HT1080 (cell line): ENCODE results near the gene CALM1. TPM values are rescaled to one million over a fixed set of nuclear protein-coding genes. Genes with fewer than 3 reads are reported as not detected.
A peak's percentile ranks its signal among the peaks of the same experiment; 100 is the strongest.

Source experiments
- DNase-seq: peaks from one replicate; pipeline ENCODE4 v3.0.0-alpha.2; 2015; ENCODE audit warnings: low read depth
- polyA plus RNA-seq, 2 experiments: library from polyadenylated mRNA; depleted of rRNA; stranded (reverse); fragments of >200 nt; gene quantifications; 2 replicates each; pipeline ENCODE4 v1.2.3, GENCODE V29; 2015
- total RNA-seq: library from RNA; depleted of rRNA; stranded (reverse); fragments of >200 nt; shearing (Covaris generic); gene quantifications from 2 replicates; pipeline ENCODE4 v1.2.3, GENCODE V29; 2014; rRNA removed

Gene CALM1
- 285 and 648 TPM in 2 replicates for total RNA-seq
- 423 and 424 TPM in 2 replicates for polyA plus RNA-seq (2015; cell fraction: cytosol; rRNA removed)
- polyA plus RNA-seq (2015; cell fraction: nucleus; rRNA removed): 247 and 253 TPM in 2 replicates

GRCh38 chr14:90396341-90397339, at the start of gene CALM1:
CALM1 (plus strand) TSS chr14:90397029; CDS start chr14:90397231, 202 bp downstream.
- DNase-seq: peak; percentile 87

GRCh38 chr14:90348270-90348669, 48.6 kb upstream of the CALM1 start:
- DNase-seq: no peak

- DNase-seq: no peak
Observed at GRCh38 chr14:90349739-90350138, 47.1 kb upstream of the CALM1 start.

- DNase-seq: no peak
Observed at GRCh38 chr14:90354551-90355298, 42.1 kb upstream of the CALM1 start.

GRCh38 chr14:90355540-90356518, 41.0 kb upstream of the CALM1 start:
- DNase-seq: peak; percentile 45

- no peak for DNase-seq
Observed at GRCh38 chr14:90356925-90357324, 39.9 kb upstream of the CALM1 start.

GRCh38 chr14:90358359-90358758, 38.5 kb upstream of the CALM1 start:
- DNase-seq: no peak

- DNase-seq: no peak
Observed at GRCh38 chr14:90361865-90362557, 34.8 kb upstream of the CALM1 start.

GRCh38 chr14:90362558-90362896, 34.3 kb upstream of the CALM1 start:
- no peak for DNase-seq

GRCh38 chr14:90368946-90369721, 27.7 kb upstream of the CALM1 start:
- peak; percentile 67 for DNase-seq

GRCh38 chr14:90373887-90374286, 22.9 kb upstream of the CALM1 start:
- no peak for DNase-seq

- no peak for DNase-seq
Observed at GRCh38 chr14:90374813-90375212, 22.0 kb upstream of the CALM1 start.

GRCh38 chr14:90375934-90376333, 20.9 kb upstream of the CALM1 start:
- DNase-seq: no peak

- no peak for DNase-seq
Observed at GRCh38 chr14:90378249-90378648, 18.6 kb upstream of the CALM1 start.

GRCh38 chr14:90379106-90379505, 17.7 kb upstream of the CALM1 start:
- no peak for DNase-seq

GRCh38 chr14:90381011-90381786, 15.6 kb upstream of the CALM1 start:
- DNase-seq: no peak

GRCh38 chr14:90381999-90382451, 14.8 kb upstream of the CALM1 start:
- no peak for DNase-seq

GRCh38 chr14:90382491-90383125, 14.2 kb upstream of the CALM1 start:
- DNase-seq: peak; percentile 31
